GM12892 (cell line): Measurements from ENCODE around the gene TTBK2.

ENCODE experiments used
- POLR2A ChIP-seq: IDR thresholded peaks from 2 replicates; pipeline ENCODE4 v1.6.1; 2011; ENCODE audit warnings: low read depth, low read length, control low read depth
- POLR2AphosphoS5 ChIP-seq: IDR thresholded peaks from 2 replicates; pipeline ENCODE4 v1.6.1; 2011; ENCODE audit warnings: low read depth, low read length, control low read depth
- TAF1 ChIP-seq: IDR thresholded peaks from 2 replicates; pipeline ENCODE4 v1.6.1; 2011; ENCODE audit warnings: low read depth, mild to moderate bottlenecking, control low read depth, low read length, borderline replicate concordance

DNA sequence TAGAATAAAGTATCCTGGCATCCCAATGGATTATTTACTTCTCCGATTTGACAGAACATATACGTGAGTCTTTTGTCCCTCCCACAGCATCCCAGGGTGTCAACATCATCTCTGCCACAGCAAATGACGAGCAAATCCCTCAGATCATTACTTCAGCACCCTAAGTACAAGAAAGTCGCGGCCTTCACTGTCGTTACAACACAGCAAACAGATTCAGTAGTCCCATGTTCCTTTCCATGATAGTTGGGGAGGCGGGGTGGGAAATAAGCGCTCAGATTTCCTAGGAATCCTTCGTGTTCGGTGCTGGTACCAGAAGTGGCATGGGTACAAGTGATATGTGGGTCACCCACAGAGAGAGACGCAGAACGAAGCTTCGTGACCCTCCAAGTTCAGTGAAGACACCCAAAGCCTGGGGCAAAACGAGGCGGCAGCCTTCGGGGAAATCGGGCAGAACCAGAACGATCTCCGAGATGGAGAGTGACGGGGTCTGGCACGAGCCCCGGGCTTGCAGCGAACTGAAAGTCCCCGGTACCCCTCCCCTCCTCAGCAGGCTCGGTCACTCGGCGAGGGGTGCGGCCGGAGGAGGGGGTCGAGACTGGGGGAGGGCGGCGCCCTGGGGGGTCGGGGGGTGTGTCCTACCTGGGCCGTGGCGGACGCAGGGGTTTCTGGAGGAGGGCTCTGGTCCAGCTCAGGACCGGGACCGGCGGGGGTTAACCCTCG, 619 bp downstream of the TTBK2 start:
- TF ChIP-seq TAF1 (no peak), POLR2A (no peak), POLR2AphosphoS5 (no peak)
